ENCODE data around the gene NDUFA11.

NDUFA11 gene

GRCh38 chr19:5932146-5932545 is 28.6 kb upstream of the NDUFA11 start:
- no peak for DNase-seq

DNA sequence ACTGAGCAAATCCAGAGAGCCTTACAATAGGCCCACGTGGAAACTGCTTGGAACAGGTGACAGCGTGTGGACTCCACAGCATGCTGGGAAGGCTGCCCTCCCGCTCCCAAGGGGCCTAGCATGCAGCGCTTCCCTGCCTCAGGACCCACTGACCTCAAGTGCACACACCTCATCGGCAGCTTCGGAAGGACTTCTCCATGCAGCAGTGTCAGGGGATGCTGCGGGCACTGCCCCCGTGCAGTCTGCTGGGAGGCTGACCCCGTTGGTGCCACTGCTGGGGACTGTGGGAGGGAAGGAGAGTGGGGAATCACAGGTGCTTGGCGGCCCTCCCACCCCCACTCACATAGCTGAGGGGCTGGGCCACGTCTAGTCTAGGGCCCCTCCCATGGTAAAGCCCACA is 27.7 kb upstream of the NDUFA11 start:
- DNase-seq = no peak

GRCh38 chr19:5929625-5930024 is 26.0 kb upstream of the NDUFA11 start:
- no peak for DNase-seq

- no peak for DNase-seq
Measured at GRCh38 chr19:5929179-5929578, 25.6 kb upstream of the NDUFA11 start.

DNA sequence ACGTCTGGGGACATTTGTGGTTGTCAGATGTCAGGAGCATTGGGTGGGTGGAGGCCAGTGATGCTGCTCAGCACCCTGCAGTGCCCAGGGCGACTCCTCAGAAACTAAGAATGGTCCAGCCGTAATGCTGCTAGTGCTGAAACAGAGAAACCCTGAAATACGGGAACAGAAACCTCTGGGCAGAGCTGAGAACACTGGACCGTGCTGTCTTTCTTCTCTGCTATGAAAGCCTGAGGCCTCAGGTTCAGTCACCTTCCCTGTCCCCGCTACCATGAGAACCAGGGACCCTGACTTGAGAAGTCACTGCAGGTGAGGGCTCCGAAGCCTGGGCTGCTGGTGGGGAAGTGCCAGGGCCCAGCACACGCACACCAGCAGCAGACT is 23.8 kb upstream of the NDUFA11 start:
- no peak for DNase-seq

- DNase-seq = no peak
Measured at GRCh38 chr19:5926641-5927440, 23.3 kb upstream of the NDUFA11 start.

GRCh38 chr19:5925830-5926427 is 22.3 kb upstream of the NDUFA11 start:
- no peak for DNase-seq

DNA sequence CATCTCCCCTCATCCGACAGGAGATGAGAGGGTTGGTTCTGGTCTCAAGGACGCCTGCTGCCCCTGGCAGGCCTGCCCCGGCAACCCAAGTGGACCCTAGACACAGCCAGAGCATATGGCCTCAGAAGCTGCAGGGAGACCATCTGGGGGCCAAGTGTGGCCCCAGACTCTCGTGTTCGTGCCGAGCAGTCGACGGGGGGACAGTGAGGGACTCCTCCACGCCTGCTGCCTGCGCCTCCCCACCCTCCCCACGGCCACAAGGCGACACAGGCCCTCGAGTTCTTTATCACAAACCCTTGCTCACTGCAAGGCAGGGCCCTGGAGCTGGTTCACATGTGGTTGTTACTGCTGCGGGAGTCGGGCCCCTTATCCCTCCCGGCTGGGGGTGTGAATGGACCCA is 19.8 kb upstream of the NDUFA11 start:
- no peak for DNase-seq

DNA sequence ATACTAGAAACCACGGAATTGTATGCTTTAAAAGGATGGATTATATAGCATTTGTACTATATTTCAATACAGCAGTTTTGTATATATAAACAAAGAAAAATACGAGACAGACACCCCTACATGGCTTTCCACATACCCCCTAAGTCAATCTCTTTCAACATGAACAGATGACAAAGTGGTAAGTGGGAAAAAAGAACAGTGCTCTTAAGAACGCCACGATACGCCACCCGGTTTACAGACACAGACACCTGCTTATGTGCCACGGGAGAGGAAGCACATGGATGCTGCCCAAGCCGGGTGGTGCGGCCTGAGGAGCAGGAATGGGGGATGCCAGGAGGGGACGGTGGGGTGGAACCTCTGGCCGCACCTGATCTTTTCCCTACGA is 18.6 kb upstream of the NDUFA11 start:
- no peak for DNase-seq

GRCh38 chr19:5921516-5922160 is 18.0 kb upstream of the NDUFA11 start:
- DNase-seq = no peak

DNA sequence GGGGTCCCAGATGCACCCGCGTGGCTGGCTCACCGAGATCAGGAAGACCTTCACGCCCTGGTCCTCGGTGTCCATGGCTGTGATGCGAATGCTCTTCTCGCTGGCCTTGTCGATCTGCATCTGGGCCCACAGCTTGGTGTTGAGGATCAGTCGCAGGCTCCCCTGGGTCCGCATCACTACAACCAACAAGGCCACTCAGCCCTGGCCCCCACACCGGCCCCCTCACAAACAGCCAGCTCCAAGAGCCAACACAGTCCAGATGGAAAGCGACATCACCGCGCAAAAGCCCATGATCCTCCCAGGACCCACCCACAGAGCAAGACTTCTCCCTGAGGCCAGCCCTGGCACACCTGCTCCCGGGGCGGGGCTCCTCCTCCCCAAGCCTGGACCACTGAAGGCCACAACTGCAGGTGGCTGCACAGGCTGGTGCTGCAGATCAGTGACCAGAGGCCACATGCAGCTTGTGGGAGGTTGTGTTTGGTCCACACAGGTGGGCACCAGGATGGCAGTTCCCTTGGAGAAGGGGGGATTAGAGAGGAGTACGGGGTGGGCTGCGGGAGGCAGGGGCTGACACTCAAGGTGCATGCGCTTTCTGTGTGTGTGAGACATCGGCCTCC is 15.0 kb upstream of the NDUFA11 start:
- DNase-seq = no peak

- DNase-seq = no peak
Measured at GRCh38 chr19:5917431-5918107, 14.0 kb upstream of the NDUFA11 start.

DNA sequence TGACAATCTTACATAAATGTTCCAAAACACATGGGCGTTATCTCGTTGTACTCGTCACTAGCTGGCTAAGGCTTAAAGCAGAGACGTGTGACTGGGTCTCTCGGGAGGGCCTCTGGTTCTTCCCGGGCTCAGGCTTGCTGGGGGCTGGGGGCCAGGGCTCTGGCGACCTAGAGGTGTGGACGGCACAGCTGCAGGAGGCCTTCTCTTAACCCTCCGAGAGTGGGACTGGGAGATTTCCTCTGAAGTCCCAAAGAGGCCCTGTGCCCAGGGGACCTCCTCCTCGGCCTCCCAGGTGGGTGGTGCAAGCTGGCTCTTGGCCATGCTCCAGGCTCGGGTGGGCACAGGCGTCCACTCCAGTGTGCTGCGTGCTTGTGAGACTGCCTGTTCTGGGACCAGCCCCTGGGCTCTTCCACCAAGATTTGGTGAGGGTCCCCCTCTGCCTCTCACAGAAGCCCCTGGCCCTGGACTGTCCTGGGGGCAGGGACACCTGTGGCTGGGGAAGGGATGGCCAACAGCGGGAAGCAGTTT is 12.7 kb upstream of the NDUFA11 start:
- no peak for DNase-seq

GRCh38 chr19:5915782-5916165 is 12.2 kb upstream of the NDUFA11 start:
- DNase-seq = no peak

- no peak for DNase-seq
Measured at GRCh38 chr19:5914946-5915781, 11.6 kb upstream of the NDUFA11 start.

GRCh38 chr19:5914358-5914774 is 10.8 kb upstream of the NDUFA11 start:
- no peak for DNase-seq

- DNase-seq = no peak
Measured at GRCh38 chr19:5913739-5914357, 10.3 kb upstream of the NDUFA11 start, which contains the start of gene CAPS. Gene CAPS (plus strand): TSS chr19:5914254. CDS start chr19:5914407, 153 bp downstream.

- no peak for DNase-seq
Measured at GRCh38 chr19:5911366-5911765, 7.8 kb upstream of the NDUFA11 start.

DNA sequence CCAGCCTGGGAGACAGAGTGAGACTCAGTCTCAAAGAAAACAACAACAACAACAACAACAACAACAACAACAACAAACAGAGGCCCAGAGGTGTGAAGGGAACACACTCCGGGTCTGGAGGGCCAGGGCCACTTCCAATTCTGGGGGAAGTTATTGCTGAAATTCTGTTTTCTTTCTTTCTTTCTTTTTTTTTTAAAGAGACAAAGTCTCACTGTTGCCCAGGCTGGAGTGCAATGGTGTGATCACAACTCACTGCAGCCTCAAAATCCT is 7.0 kb upstream of the NDUFA11 start:
- no peak for DNase-seq

GRCh38 chr19:5908773-5909442 is 5.3 kb upstream of the NDUFA11 start:
- DNase-seq = no peak

- DNase-seq = no peak
Measured at GRCh38 chr19:5907241-5907640, 3.7 kb upstream of the NDUFA11 start.
